ENCODE results near the gene SERPINB4.
A peak's percentile ranks its signal among the peaks of the same experiment; 100 is the strongest.

Gene SERPINB4

DNA sequence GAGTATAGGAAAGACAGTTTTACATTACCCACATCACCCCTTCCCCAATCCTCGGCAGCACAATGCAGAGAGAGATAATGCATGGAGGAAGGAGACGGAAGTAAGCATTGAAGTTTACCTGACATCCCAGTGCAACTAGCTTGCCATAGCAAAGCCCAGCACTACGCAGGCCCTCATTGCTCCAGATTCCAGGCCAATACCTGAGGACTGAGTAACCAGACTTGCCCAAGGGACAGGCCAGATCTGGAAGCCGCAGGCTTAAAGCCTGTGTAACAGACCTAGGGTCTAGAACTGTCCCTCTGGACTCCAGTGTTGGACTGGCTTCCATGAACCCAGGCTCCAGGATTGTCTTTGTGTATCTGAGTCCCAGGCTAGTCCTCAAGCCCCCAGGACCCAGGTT is 17.6 kb downstream of the SERPINB4 start:
- no peak for DNase-seq

DNA sequence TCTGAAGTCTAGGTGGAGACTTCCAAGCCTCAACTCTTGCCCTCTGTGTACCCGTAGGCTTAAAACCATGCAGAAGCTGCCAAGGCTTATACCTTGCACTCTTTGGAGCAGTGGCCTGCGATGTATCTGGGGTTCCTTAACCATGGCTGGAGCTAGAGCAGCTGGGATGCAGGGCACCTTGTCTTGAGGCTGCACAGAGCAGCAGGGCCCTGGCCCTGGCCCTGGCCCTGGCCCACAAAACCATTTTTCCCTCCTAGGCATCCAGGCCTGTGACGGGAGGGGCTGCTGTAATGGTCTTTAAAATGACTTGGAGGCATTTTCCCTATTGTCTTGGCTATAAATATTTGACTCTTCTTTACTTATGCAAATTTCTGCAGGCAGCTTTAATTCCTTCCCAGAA is 19.2 kb downstream of the SERPINB4 start:
- DNase-seq = no peak

DNA sequence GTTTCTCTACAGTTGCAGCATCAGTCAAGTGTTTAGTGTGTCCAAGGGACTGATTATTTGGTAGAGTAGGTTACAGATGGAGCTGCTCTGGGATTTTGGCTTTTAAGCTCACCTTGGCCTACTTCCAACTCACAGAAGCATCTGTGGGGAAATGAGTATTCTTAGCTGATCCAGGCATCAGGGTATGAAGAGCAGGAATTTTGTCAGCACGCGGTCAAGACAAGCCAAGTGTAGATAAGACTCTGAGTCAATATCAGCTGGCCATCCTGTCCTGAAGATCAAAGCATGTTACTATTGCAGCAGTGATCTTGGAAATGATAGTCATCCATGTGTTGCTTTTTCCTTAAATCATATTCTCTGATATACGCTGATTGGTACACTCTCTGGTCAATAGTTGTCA is 24.4 kb downstream of the SERPINB4 start:
- DNase-seq = no peak

DNA sequence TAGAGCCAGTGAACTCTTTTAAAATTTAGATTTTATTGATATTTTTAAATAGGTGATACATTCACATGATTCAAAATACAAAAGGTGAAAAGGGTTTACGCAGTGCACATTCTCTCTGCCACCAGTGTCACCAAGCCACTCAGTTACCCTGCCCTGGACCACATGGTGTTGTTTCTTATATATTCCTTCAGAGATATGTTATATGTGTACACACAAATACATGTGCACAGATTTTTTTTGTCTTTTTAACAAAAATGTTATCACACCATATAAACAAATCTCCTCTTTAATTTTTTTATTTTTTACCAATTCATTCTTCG is 26.2 kb downstream of the SERPINB4 start:
- no peak for DNase-seq

DNA sequence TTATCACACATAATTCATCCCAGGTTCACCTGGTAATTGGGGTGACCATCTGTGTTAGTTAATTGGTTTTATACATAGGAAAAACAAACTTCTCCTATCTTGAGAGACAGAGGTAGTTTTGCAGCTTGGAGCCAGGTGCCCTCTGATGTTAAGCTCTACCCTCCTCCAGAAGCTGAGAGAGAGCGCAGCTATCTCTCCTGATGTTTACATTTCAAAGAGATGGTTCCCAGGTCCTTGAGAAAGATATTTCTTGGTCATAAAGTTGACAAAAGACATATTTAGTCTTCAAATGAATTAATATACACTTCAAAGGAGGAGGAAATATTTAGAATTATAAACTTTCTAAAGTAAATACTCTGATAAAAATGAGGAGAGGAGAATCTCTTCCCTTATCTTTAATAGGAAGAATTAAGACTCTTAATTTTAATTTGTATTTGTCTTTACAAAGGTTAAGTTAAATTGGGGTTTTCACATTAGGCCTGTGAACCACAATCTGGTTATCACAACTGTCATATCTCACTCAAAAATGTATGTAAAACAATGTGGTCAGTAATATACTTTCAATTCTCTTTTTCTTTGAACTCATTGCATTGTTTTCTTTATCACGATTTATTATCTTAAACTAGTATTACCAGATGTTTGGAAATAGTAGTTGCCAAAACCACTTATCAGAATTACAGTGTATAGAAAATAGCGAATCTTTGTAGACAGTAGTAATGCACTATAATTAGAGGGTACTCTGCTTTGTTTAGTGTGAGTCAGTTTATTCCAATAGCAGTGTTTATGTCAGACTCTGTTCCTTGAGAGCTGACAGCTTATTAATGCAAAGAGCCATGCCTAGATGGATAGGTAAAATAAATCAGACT is 26.8 kb downstream of the SERPINB4 start:
- DNase-seq = no peak

DNA sequence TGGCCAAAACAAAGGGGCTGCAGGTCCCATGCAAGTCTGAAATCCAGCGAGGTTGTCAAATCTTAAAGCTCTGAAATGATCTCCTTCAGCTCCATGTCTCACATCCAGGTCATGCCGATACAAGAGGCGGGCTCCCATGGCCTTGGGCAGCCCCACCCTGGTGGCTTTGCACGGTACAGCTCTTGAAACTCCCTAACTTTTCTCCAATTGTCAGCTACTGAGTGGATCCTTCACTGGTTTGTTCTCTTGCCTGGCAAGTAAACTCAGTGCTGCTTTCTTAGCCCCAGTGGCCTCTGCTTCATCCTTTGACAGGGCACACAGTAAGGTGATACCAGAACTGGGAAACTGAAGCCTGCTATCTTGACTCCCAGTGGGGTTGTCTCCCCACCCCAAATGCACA is 30.6 kb downstream of the SERPINB4 start:
- no peak for DNase-seq

DNA sequence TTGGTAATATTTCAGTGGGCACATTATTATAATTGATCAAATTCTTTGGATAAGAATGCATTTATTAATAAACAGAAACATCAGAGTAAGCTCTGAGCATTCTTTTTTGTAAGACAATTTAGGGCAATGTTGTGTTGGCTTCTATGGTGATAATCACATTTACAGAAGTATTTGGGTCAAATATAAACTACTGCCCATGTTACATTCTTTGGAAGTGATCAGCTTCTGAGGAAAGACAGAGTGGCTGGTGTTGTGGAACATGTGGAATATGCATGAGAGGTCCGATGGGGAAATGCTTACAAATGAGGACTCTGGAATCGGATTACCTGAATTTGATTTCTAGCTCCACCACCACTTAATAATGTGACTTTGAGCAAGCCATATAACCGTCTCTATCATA is 37.5 kb downstream of the SERPINB4 start:
- DNase-seq = no peak

DNA sequence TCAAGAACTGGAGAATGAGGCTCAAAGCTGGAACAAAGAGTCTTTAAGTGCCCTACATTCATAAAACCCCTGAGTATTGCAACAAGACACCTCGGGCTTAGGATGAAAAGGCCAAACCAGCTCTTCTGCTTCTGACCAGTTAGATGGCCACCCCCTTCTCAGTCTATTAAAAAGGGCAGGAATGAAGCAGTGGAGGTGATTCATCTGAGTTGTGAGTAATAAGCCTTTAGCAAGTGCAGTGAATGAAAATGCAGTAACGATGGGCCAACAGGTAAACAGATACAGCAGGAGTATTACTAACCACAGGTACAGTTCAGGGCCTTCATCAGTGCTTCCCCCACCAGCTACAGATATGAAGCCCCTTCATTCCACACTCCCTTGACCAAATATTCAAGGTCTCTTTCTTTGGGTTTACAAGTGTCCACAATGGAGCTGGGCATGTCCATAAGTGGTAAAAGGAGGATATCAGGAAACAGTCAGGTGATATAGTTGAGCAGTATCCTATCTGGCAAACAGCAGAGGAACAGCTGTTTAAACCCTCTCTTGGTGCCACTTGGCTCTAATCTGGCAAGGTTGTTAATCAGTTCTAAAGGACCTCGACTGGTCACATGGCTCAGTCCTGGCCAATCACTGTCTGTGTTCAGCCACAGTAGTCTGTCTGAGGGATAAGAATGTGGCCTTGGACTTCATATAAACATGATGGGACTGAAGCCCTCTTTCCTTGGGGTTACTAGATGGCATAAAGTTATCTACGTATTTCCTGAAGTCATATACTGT is 39.1 kb downstream of the SERPINB4 start:
- DNase-seq = no peak

DNA sequence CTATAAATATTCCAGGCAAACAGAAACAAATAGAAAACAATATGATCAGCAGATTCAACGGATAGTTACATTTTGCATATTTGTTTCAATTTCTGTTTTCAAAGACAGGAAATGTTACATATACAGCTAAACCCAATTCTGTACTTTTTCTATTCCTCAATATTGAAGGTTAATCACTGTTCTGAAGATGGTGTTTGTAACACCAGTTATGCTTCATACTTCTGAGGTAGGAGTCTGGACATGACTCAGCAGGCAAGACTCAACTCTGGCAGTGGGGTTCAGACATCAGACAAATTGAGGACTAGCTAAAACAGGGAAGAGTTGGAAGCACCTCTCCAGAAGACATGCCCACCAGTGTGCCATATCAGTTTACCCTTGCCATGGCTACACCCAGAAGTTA is 40.3 kb downstream of the SERPINB4 start:
- peak; percentile 18 for DNase-seq

DNA sequence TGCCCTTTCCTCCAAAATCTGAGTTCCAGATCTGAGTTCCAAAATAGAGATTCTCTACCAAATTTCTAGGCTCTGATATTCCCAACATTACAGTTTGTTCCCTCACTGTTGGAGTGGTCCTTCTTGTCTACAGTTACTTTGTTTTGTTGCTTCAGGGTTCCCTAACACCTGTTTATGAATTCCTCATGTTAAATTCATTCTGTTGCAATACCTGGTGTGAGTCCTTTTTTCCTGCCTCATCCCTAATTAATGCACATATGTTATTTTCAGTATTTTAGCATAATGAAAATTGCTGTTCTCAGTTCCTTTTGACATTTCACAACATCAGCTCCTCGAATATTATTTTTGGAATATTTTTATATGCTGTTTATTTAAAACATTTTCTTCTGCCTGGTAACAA is 40.7 kb downstream of the SERPINB4 start:
- DNase-seq = no peak

DNA sequence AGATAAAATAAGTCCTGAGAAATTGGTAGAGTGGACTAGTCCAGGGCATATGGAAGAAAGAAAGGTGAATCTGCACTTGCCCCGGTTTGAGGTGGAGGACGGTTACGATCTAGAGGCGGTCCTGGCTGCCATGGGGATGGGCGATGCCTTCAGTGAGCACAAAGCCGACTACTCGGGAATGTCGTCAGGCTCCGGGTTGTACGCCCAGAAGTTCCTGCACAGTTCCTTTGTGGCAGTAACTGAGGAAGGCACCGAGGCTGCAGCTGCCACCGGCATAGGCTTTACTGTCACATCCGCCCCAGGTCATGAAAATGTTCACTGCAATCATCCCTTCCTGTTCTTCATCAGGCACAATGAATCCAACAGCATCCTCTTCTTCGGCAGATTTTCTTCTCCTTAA is 47.1 kb downstream of the SERPINB4 start:
- no peak for DNase-seq

DNA sequence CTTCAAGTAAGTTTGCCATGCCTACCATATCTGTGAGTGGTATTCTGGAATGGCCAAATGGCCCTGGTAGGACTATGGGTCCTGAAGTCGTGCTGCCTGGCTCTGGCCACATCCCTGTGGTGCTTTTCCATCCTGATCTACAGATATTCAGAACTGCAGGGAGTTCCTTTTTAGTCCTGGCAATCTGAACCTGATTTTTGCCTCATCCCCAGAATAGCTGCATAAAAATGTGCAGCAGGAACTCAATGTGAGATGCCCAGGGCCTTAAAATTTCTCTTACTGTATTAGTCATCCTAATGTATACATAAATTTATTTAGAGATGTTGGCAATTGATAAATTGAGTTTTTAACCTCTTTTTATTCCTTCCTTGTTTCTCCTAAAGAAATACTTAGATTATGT is 51.6 kb downstream of the SERPINB4 start:
- no peak for DNase-seq

DNA sequence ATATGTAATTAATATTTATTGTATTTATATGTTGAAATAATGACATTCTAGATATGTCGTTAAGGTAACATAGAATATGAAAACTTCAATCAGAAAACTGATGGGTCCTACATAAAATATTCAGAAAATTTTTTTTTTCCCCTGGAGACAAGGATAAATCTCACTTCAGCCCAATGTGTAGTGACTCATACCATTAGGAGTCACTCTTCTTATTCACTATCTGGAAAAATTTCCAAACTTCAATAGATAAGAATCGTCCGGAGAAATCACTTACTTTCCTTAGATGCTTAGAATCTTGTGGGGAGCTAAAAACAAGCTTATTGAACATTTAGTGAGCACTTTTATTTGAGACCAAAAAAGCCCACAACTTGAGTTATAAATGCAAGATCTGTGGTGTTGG is 52.3 kb downstream of the SERPINB4 start:
- DNase-seq = no peak

DNA sequence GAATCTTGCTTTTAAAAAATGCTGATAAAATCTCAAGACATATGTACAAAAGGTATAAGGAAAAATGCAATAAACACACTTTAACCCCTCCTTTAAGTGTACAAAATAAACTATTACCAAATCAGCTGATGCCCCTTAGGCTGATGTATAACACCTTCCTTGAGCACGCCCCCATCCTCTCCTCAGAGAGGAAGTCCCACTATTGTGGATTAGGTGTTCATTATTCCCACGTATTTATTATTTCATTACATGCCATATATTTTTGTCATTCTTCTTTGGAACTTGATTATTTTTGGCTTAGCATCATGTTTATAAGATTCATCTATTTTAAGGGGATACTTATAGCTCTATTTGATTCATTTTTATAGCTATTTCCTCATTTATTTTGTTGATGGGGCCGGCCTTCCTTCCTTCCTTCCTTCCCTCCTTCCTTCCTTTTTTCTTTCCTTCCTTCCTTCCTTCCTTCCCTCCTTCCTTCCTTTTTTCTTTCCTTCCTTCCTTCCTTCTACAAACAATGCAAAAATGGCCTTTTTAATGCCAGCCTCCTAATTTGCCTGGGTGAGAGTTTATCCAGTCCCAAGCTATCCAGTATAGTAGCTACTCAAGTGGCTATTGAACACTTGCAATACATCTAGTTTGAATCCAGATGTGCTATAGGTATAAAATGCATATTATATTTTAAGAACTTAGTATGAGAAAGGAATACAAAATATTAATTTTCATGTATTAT is 52.9 kb downstream of the SERPINB4 start:
- no peak for DNase-seq

DNA sequence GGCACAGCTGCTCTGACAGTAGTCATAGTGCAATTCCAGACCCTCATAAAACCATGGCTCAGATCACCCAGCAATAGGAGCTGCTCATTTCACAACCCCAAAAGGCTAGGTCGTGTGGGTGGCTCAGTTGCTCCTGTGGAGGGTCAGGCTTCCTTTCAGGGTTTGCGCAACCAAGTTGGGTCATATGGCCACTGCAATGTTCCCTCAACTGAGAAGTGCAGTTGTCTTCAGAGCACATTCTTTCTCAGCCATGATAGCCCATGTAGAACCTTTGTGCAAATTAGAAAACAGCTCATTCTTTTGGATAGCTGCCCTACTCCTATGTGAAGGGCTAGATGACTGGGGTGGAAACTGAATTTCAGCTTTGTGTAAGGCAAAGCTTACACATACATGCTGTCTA is 53.7 kb downstream of the SERPINB4 start:
- no peak for DNase-seq

DNA sequence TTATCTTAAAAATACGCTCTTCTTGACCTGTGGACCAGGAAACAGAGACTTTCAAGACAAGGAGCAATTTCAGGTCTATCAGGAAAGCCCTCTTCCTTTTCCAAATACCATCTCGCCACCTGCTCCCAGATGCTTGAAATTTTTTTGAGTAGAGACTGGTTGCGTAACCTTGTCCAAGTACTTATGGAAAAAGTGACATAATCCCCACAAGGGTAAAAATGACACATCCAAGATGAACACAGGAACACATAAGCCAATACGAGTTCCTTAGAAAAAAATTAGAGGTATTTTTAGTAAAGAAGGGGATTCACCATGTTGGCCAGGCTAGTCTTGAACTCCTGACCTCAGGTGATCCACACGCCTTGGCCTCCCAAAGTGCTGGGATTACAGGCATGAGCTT is 55.1 kb downstream of the SERPINB4 start:
- DNase-seq = no peak
